HG02798 (cell line): Measurements from ENCODE around the gene SIGLEC15.
"Not testable (repeated sequence)": the region's sequence is repeated elsewhere in the genome, so short reads cannot be mapped to it uniquely, and the experiment has no call there.

Source experiments
- ATAC-seq: cut with Tn5 transposase; IDR thresholded peaks from one replicate; pipeline ENCODE4 v1.9.1; 2021; ENCODE audit warnings: mild to moderate bottlenecking; ENCODE audit not compliant: unreplicated experiment, poor library complexity

The SIGLEC15 gene

GRCh38 chr18:45818765-45819164 lies 6.7 kb upstream of the SIGLEC15 start:
- not testable (repeated sequence) for ATAC-seq

GRCh38 chr18:45820106-45820745 lies 5.2 kb upstream of the SIGLEC15 start:
- no peak for ATAC-seq

- ATAC-seq, result no peak
Measured at GRCh38 chr18:45821026-45821425, 4.4 kb upstream of the SIGLEC15 start.

GRCh38 chr18:45821711-45822110 lies 3.8 kb upstream of the SIGLEC15 start:
- no peak for ATAC-seq

GRCh38 chr18:45826084-45826483 lies 609 bp downstream of the SIGLEC15 start:
- no peak for ATAC-seq

- ATAC-seq, result not testable (repeated sequence)
Measured at GRCh38 chr18:45826716-45827115, 1.2 kb downstream of the SIGLEC15 start.

- no peak for ATAC-seq
Measured at GRCh38 chr18:45828917-45829811, 3.7 kb downstream of the SIGLEC15 start.

GRCh38 chr18:45829855-45830254 lies 4.4 kb downstream of the SIGLEC15 start:
- ATAC-seq, result no peak

GRCh38 chr18:45830917-45831316 lies 5.4 kb downstream of the SIGLEC15 start:
- no peak for ATAC-seq

- no peak for ATAC-seq
Measured at GRCh38 chr18:45833846-45834245, 8.4 kb downstream of the SIGLEC15 start.

GRCh38 chr18:45834306-45834705 lies 8.8 kb downstream of the SIGLEC15 start:
- no peak for ATAC-seq

GRCh38 chr18:45835057-45835636 lies 9.7 kb downstream of the SIGLEC15 start:
- no peak for ATAC-seq

- no peak for ATAC-seq
Measured at GRCh38 chr18:45836242-45837205, 11.0 kb downstream of the SIGLEC15 start.

GRCh38 chr18:45837283-45838070 lies 12.0 kb downstream of the SIGLEC15 start:
- no peak for ATAC-seq

- no peak for ATAC-seq
Measured at GRCh38 chr18:45838302-45839070, 13.0 kb downstream of the SIGLEC15 start.

GRCh38 chr18:45839414-45840395 lies 14.2 kb downstream of the SIGLEC15 start:
- ATAC-seq, result no peak

GRCh38 chr18:45841060-45841764 lies 15.7 kb downstream of the SIGLEC15 start:
- no peak for ATAC-seq
